Measurements from ENCODE around the gene ADAMTS19. TPM values are rescaled to one million over a fixed set of nuclear protein-coding genes. Genes with fewer than 3 reads are reported as not detected.
"Not testable (repeated sequence)": the region's sequence is repeated elsewhere in the genome, so short reads cannot be mapped to it uniquely, and the experiment has no call there.

Gene ADAMTS19
- total RNA-seq, 1 experiment from 2014 or later = not detected

GRCh38 chr5:129547137-129547536 is 87.0 kb downstream of the ADAMTS19 start:
- in situ Hi-C loops (cut with HindIII; ENCODE audit: low sequenced_read_pairs) = no loop called here
- no peak for DNase-seq (ENCODE audit: low spot score)

GRCh38 chr5:129554134-129554904 is 94.2 kb downstream of the ADAMTS19 start:
- in situ Hi-C loops (cut with HindIII; ENCODE audit: low sequenced_read_pairs) = no loop called here

GRCh38 chr5:129563585-129563984 is 103.5 kb downstream of the ADAMTS19 start:
- DNase-seq (ENCODE audit: low spot score) = no peak
- in situ Hi-C loops (cut with HindIII; ENCODE audit: low sequenced_read_pairs) = no loop called here

More at GRCh38 chr5:129554134-129554904, 94.2 kb downstream of the ADAMTS19 start:
- no peak for DNase-seq (ENCODE audit: low spot score)

- no peak for DNase-seq (ENCODE audit: low spot score)
- in situ Hi-C loops (cut with HindIII; ENCODE audit: low sequenced_read_pairs) = no loop called here
These were observed 109.2 kb downstream of the ADAMTS19 start for GRCh38 chr5:129569295-129569694.

- in situ Hi-C loops (cut with HindIII; ENCODE audit: low sequenced_read_pairs) = no loop called here
- DNase-seq (ENCODE audit: low spot score) = no peak
These were observed 112.0 kb downstream of the ADAMTS19 start for GRCh38 chr5:129572060-129572459.

GRCh38 chr5:129584496-129584895 is 124.4 kb downstream of the ADAMTS19 start:
- DNase-seq (ENCODE audit: low spot score); in situ Hi-C loops (cut with HindIII; ENCODE audit: low sequenced_read_pairs): not testable (repeated sequence)

GRCh38 chr5:129591508-129592160 is 131.5 kb downstream of the ADAMTS19 start:
- no peak for DNase-seq (ENCODE audit: low spot score)
- in situ Hi-C loops (cut with HindIII; ENCODE audit: low sequenced_read_pairs) = no loop called here

- in situ Hi-C loops (cut with HindIII; ENCODE audit: low sequenced_read_pairs) = no loop called here
- DNase-seq (ENCODE audit: low spot score) = no peak
These were observed 133.4 kb downstream of the ADAMTS19 start for GRCh38 chr5:129593525-129593924.

- in situ Hi-C loops (cut with HindIII; ENCODE audit: low sequenced_read_pairs) = no loop called here
- DNase-seq (ENCODE audit: low spot score) = no peak
These were observed 141.5 kb downstream of the ADAMTS19 start for GRCh38 chr5:129601576-129601975.

- DNase-seq (ENCODE audit: low spot score) = no peak
- in situ Hi-C loops (cut with HindIII; ENCODE audit: low sequenced_read_pairs) = no loop called here
These were observed 148.3 kb downstream of the ADAMTS19 start for GRCh38 chr5:129608350-129608749.

- no peak for DNase-seq (ENCODE audit: low spot score)
- in situ Hi-C loops (cut with HindIII; ENCODE audit: low sequenced_read_pairs) = no loop called here
These were observed 149.6 kb downstream of the ADAMTS19 start for GRCh38 chr5:129609710-129610109.

GRCh38 chr5:129616517-129616916 is 156.4 kb downstream of the ADAMTS19 start:
- DNase-seq (ENCODE audit: low spot score) = no peak
- in situ Hi-C loops (cut with HindIII; ENCODE audit: low sequenced_read_pairs) = no loop called here

GRCh38 chr5:129617206-129617605 is 157.1 kb downstream of the ADAMTS19 start:
- in situ Hi-C loops (cut with HindIII; ENCODE audit: low sequenced_read_pairs) = no loop called here
- DNase-seq (ENCODE audit: low spot score) = no peak

GRCh38 chr5:129619782-129620181 is 159.7 kb downstream of the ADAMTS19 start:
- in situ Hi-C loops (cut with HindIII; ENCODE audit: low sequenced_read_pairs) = no loop called here
- DNase-seq (ENCODE audit: low spot score) = no peak

GRCh38 chr5:129622531-129622930 is 162.4 kb downstream of the ADAMTS19 start:
- DNase-seq (ENCODE audit: low spot score) = no peak
- in situ Hi-C loops (cut with HindIII; ENCODE audit: low sequenced_read_pairs) = no loop called here

- DNase-seq (ENCODE audit: low spot score) = peak; percentile 67
- in situ Hi-C loops (cut with HindIII; ENCODE audit: low sequenced_read_pairs) = no loop called here
These were observed 169.5 kb downstream of the ADAMTS19 start for GRCh38 chr5:129629575-129629974.

GRCh38 chr5:129630101-129630500 is 170.0 kb downstream of the ADAMTS19 start:
- in situ Hi-C loops (cut with HindIII; ENCODE audit: low sequenced_read_pairs) = no loop called here
- no peak for DNase-seq (ENCODE audit: low spot score)

GRCh38 chr5:129631961-129632360 is 171.9 kb downstream of the ADAMTS19 start:
- in situ Hi-C loops (cut with HindIII; ENCODE audit: low sequenced_read_pairs) = no loop called here
- peak; percentile 5 for DNase-seq (ENCODE audit: low spot score)

GRCh38 chr5:129637501-129637900 is 177.4 kb downstream of the ADAMTS19 start:
- in situ Hi-C loops (cut with HindIII; ENCODE audit: low sequenced_read_pairs); DNase-seq (ENCODE audit: low spot score): not testable (repeated sequence)

- no peak for DNase-seq (ENCODE audit: low spot score)
- in situ Hi-C loops (cut with HindIII; ENCODE audit: low sequenced_read_pairs) = no loop called here
These were observed 179.2 kb downstream of the ADAMTS19 start for GRCh38 chr5:129639331-129639730.

Data from G401 (cell line).